Measurements from ENCODE around the gene PDSS2. TPM values are rescaled to one million over a fixed set of nuclear protein-coding genes. Genes with fewer than 3 reads are reported as not detected.

PDSS2 gene
- total RNA-seq, 1 experiment from 2014 or later, result 12.1 TPM

DNA sequence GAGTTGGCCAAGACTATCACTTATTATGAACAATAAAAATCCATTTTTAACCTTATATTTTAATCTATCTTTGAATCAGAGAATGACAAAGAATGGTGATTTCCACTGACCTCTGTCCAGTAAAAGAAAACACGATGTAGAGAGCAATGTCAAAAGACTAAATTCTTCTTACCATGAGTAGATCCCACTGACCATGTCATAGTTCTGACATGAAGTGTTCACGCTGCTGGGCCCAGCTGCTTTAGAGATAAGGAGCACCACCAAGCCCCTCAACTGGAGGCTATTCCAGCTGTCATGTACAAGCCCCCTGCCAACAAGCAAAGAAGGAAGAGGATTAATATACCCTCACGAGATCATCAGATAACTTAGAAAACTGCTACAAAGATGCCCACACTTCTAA lies 125.3 kb downstream of the PDSS2 start:
- Histone ChIP-seq H3K79me1 (ENCODE audit: insufficient read depth, low read depth, low read length, poor library complexity, severe bottlenecking) (no peaks in the 10 kb centered on the region), H3T11ph (ENCODE audit: low read length) (no peak overlapping the region), H4K91ac (ENCODE audit: insufficient read length, low read depth, low read length) (no peak overlapping the region), H3K23ac (ENCODE audit: insufficient read length, low read depth, low read length) (no peak overlapping the region), H3K4me2 (ENCODE audit: insufficient read depth, insufficient read length, low read length) (no peak overlapping the region), H3K4me1 (ENCODE audit: insufficient read depth, low read length) (0 out of 2 replicates have a peak, but pooled peaks cover 2% of the 10 kb centered on the region), H4K5ac (ENCODE audit: insufficient read length, low read depth, low read length) (no peak overlapping the region), H3K14ac (ENCODE audit: insufficient read depth, low read length) (no peak overlapping the region), H3K23me2 (ENCODE audit: insufficient read length, low read depth, low read length, poor library complexity, severe bottlenecking) (no peaks in the 10 kb centered on the region), H3K79me2 (ENCODE audit: insufficient read depth, low read length) (no peaks in the 10 kb centered on the region), H4K20me1 (ENCODE audit: control insufficient read depth, insufficient read depth, insufficient read length) (no peaks in the 10 kb centered on the region), H3K27ac (ENCODE audit: insufficient read length, low read depth, low read length) (no peak overlapping the region), H2AK5ac (ENCODE audit: insufficient read length, low read length) (no peak overlapping the region), H4K8ac (replicated peaks; ENCODE audit: insufficient read length, low read depth, low read length) (no peak overlapping the region), H3K18ac (ENCODE audit: insufficient read length, low read depth, low read length) (no peak overlapping the region), H2BK120ac (ENCODE audit: low read depth, low read length, poor library complexity, severe bottlenecking) (no peak overlapping the region), H2AFZ (ENCODE audit: low read length) (no peak overlapping the region), H3K9me3 (ENCODE audit: control insufficient read depth, low read depth, low read length) (no peaks in the 10 kb centered on the region), H2BK12ac (ENCODE audit: insufficient read length, low read depth, low read length) (no peak overlapping the region), H3K56ac (ENCODE audit: insufficient read length, low read depth, low read length) (no peak overlapping the region), H3K27me3 (ENCODE audit: insufficient read depth, low read length) (no peaks in the 10 kb centered on the region), H2BK20ac (ENCODE audit: low read depth, low read length, poor library complexity, severe bottlenecking) (no peak overlapping the region), H2BK15ac (ENCODE audit: low read depth, low read length) (no peak overlapping the region), H3K9ac (ENCODE audit: extremely low read depth, insufficient read length, low read length) (no peak overlapping the region), H3K4ac (ENCODE audit: low read depth, low read length) (no peak overlapping the region), H2BK5ac (ENCODE audit: insufficient read length, low read length) (no peak overlapping the region)
- H3K4me3 Mint-ChIP-seq, result no peak overlapping the region
- no peaks in the 10 kb centered on the region for H3K9me3 Mint-ChIP-seq
- H3K36me3 Mint-ChIP-seq (ENCODE audit: insufficient read depth in 1 of 3, low read depth in 3 of 3), result no peaks in the 10 kb centered on the region; a peak in 1 of 7 replicates
- no peaks in the 10 kb centered on the region for H3K27me3 Mint-ChIP-seq (ENCODE audit: low read depth)
- DNase-seq, result no peak
- peak overlapping the region in 1 of 3 experiments; percentile 17; a peak in 1 of 7 replicates for H3K27ac Mint-ChIP-seq
- TF ChIP-seq, protein P1, sequence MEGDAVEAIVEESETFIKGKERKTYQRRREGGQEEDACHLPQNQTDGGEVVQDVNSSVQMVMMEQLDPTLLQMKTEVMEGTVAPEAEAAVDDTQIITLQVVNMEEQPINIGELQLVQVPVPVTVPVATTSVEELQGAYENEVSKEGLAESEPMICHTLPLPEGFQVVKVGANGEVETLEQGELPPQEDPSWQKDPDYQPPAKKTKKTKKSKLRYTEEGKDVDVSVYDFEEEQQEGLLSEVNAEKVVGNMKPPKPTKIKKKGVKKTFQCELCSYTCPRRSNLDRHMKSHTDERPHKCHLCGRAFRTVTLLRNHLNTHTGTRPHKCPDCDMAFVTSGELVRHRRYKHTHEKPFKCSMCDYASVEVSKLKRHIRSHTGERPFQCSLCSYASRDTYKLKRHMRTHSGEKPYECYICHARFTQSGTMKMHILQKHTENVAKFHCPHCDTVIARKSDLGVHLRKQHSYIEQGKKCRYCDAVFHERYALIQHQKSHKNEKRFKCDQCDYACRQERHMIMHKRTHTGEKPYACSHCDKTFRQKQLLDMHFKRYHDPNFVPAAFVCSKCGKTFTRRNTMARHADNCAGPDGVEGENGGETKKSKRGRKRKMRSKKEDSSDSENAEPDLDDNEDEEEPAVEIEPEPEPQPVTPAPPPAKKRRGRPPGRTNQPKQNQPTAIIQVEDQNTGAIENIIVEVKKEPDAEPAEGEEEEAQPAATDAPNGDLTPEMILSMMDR (conservative IDR thresholded peaks at IDR 0.05), result no peak
- WGBS (ENCODE audit: extremely low coverage, insufficient read length, low lambda C conversion rate), result no CpG with 5 or more reads among the region's 3 CpGs
- H3K4me1 Mint-ChIP-seq, result peaks cover 5% of the 10 kb centered on the region in 2 experiments; a peak in 3 of 4 replicates
